Measurements from ENCODE around the gene MRPL22.
"Not testable (repeated sequence)": the region's sequence is repeated elsewhere in the genome, so short reads cannot be mapped to it uniquely, and the experiment has no call there.

MRPL22 gene

GRCh38 chr5:154943527-154943926 is 2.7 kb downstream of the MRPL22 start:
- FAIRE-seq: no peak

GRCh38 chr5:154944716-154945115 is 3.8 kb downstream of the MRPL22 start:
- no peak for FAIRE-seq

GRCh38 chr5:154945695-154946301 is 4.9 kb downstream of the MRPL22 start:
- peak; percentile 40 for FAIRE-seq

GRCh38 chr5:154947778-154948177 is 6.9 kb downstream of the MRPL22 start:
- no peak for FAIRE-seq

- FAIRE-seq: no peak
Observed at GRCh38 chr5:154948313-154948712, 7.4 kb downstream of the MRPL22 start.

- FAIRE-seq: no peak
Observed at GRCh38 chr5:154949781-154950180, 8.9 kb downstream of the MRPL22 start.

GRCh38 chr5:154956712-154957111 is 15.8 kb downstream of the MRPL22 start:
- FAIRE-seq: no peak

- FAIRE-seq: no peak
Observed at GRCh38 chr5:154962494-154962893, 21.6 kb downstream of the MRPL22 start.

- FAIRE-seq: no peak
Observed at GRCh38 chr5:154966081-154966841, 25.4 kb downstream of the MRPL22 start.

- no peak for FAIRE-seq
Observed at GRCh38 chr5:154966874-154967273, 26.0 kb downstream of the MRPL22 start.

GRCh38 chr5:154967421-154968024 is 26.6 kb downstream of the MRPL22 start:
- FAIRE-seq: no peak

- FAIRE-seq: no peak
Observed at GRCh38 chr5:154968953-154969352, 28.1 kb downstream of the MRPL22 start.

- FAIRE-seq: no peak
Observed at GRCh38 chr5:154970759-154971158, 29.9 kb downstream of the MRPL22 start.

GRCh38 chr5:154971501-154971900 is 30.6 kb downstream of the MRPL22 start:
- FAIRE-seq: no peak

GRCh38 chr5:154972476-154973080 is 31.7 kb downstream of the MRPL22 start:
- FAIRE-seq: peak; percentile 38

GRCh38 chr5:154976082-154976481 is 35.2 kb downstream of the MRPL22 start:
- FAIRE-seq: not testable (repeated sequence)

GRCh38 chr5:154977409-154977808 is 36.5 kb downstream of the MRPL22 start:
- FAIRE-seq: no peak

GRCh38 chr5:154978294-154978693 is 37.4 kb downstream of the MRPL22 start:
- FAIRE-seq: not testable (repeated sequence)

- FAIRE-seq: no peak
Observed at GRCh38 chr5:154984946-154985516, 44.2 kb downstream of the MRPL22 start.

GRCh38 chr5:154986151-154986550 is 45.3 kb downstream of the MRPL22 start:
- no peak for FAIRE-seq

GRCh38 chr5:154989626-154990025 is 48.8 kb downstream of the MRPL22 start:
- no peak for FAIRE-seq

GRCh38 chr5:154993461-154993860 is 52.6 kb downstream of the MRPL22 start:
- no peak for FAIRE-seq

- FAIRE-seq: no peak
Observed at GRCh38 chr5:154995679-154996078, 54.8 kb downstream of the MRPL22 start.

All from TTC549 (cell line).